SK-N-MC (cell line): ENCODE measurements around the gene PLEKHB1.
"Not testable (repeated sequence)": the region's sequence is repeated elsewhere in the genome, so short reads cannot be mapped to it uniquely, and the experiment has no call there.

Experiments used
- DNase-seq: peaks from one replicate; pipeline ENCODE4 v3.0.0-alpha.2; 2011; ENCODE audit warnings: low read depth, low spot score
- H3K27ac ChIP-seq: fragments of 200-600 bp; sonication (generic); 2 replicates; pipeline ENCODE4 v1.5.1; 2016; ENCODE audit warnings: mixed run types
- H3K36me3 ChIP-seq: fragments of 200-600 bp; sonication (generic); 2 replicates; pipeline ENCODE4 v1.6.1; 2017; ENCODE audit warnings: antibody characterized with exemption, low read length, mixed read lengths; ENCODE audit not compliant: insufficient read depth
- H3K4me3 ChIP-seq: fragments of 200-600 bp; sonication (generic); 2 replicates; pipeline ENCODE4 v1.5.1; 2016
- H3K9ac ChIP-seq: fragments of 200-600 bp; sonication (generic); 2 replicates; pipeline ENCODE4 v1.8.0; 2017; ENCODE audit warnings: mixed run types, mixed read lengths; ENCODE audit not compliant: insufficient read length
- H3K9me3 ChIP-seq: fragments of 200-600 bp; sonication (generic); 2 replicates; pipeline ENCODE4 v1.6.1; 2017; ENCODE audit warnings: low read depth, mild to moderate bottlenecking, antibody characterized with exemption, low read length, moderate library complexity, mixed read lengths
- EZH2 ChIP-seq: fragments of 200-600 bp; sonication (generic); IDR thresholded peaks from one replicate; pipeline ENCODE4 v1.6.1; 2017; ENCODE audit warnings: antibody characterized with exemption
- FOXP2 ChIP-seq: optimal IDR thresholded peaks from 2 replicates; pipeline ENCODE3; 2011; ENCODE audit warnings: mild to moderate bottlenecking, moderate library complexity; ENCODE audit not compliant: insufficient read depth; ENCODE audit errors: extremely low read length, control extremely low read depth
- POLR2AphosphoS5 ChIP-seq: IDR thresholded peaks from 2 replicates; pipeline ENCODE4 v1.6.1; 2012; ENCODE audit warnings: mild to moderate bottlenecking, low read depth, low read length, borderline replicate concordance

The PLEKHB1 gene

GRCh38 chr11:73660497-73661034 is 14.2 kb downstream of the PLEKHB1 start:
- no peak overlapping the region for H3K9ac ChIP-seq
- no peak overlapping the region for H3K27ac ChIP-seq
- no peaks in the 10 kb centered on the region for H3K9me3 ChIP-seq
- TF ChIP-seq FOXP2 (no peak), EZH2 (no peak), POLR2AphosphoS5 (no peak)
- peak overlapping the region; percentile 67 for H3K4me3 ChIP-seq
- no peaks in the 10 kb centered on the region for H3K36me3 ChIP-seq
- no peak for DNase-seq

GRCh38 chr11:73661035-73661628 is 14.8 kb downstream of the PLEKHB1 start:
- Histone ChIP-seq H3K27ac (no peak overlapping the region), H3K9ac (no peak overlapping the region), H3K9me3 (no peaks in the 10 kb centered on the region), H3K4me3 (peak overlapping the region; percentile 67), H3K36me3 (no peaks in the 10 kb centered on the region)
- DNase-seq, result no peak
- TF ChIP-seq POLR2AphosphoS5 (no peak), FOXP2 (peak; percentile 64)

DNA sequence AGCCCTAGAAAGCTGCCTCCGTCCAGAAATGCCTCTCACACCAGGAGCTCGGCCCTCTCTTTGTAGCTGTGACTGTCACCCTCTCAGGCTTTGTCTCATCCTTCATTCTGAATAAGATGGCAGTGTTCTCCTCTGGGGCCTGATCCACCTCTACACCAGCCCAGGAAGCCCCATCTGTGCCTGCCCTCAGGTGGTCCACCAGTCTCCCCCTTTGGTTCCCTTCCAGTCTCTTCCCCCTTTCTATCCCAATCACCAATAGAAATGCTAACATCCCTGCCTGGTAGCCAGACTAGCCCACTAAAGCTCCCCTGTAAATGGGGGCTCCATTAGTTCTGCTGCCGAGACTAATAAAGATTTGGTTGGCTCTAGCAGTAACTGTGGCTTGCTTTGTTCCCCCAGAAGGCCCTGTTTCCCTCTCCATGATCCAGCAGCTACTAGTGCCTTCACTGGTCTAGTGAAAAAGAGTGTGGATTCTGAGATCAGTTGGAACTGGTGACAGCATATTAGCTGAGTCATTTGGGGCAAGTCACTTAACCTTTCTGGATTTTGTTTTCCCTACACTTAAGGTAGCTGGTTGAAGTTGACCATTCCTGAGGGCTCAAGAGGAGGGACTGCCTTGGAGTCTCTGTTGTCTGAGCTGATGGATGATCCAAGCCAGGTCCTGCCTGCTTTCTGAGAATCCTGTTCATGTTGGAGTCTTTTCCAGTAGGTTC is 16.2 kb downstream of the PLEKHB1 start:
- Histone ChIP-seq H3K27ac (no peak overlapping the region), H3K4me3 (no peak overlapping the region), H3K9me3 (no peaks in the 10 kb centered on the region), H3K9ac (no peak overlapping the region), H3K36me3 (no peaks in the 10 kb centered on the region)
- no peak for DNase-seq
- TF ChIP-seq POLR2AphosphoS5, result no peak
- no peak for TF ChIP-seq EZH2
- no peak for TF ChIP-seq FOXP2

DNA sequence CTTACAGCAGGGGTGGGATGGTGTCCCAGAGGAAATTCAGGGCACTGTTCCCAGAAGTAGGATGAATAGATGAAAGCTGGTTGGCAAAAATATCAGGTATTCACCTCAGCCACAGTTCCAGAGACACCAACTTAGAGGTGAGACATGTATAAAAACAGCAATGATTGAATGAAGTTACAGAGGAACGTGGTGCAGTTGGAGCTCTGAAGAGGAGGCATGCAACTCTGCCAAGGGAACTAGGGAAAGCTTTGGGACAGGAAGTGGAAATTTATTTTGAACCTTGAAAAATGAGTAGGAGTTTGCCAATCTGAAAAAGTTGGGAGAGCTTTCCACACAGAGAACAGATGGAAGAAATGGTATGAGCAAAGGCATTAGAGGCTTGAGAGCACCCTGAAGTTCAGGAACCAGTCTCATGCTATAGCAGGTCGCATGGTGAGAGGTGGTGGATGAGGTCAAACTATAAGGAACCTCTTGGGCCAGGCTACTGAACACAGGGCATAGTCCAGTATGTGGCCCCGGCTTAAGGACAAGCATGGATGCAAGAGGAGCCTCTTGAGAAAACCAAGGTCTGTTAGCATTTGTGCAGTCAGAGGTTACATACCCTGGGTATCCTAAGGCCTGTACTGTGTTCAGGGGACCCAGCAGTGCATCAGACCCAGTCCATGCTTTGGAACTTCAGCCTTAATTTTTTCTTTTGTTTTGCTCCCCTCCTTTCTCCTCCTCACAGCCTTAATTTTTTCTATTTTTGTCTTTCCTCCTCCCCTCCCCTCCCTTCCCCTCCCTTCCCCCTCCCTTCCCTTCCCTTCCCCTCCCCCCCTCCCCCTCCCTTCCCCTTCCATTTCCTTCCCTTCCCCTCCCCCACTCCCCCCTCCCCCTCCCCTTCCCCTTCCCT is 17.5 kb downstream of the PLEKHB1 start:
- Histone ChIP-seq H3K9me3 (no peaks in the 10 kb centered on the region), H3K27ac (no peak overlapping the region), H3K4me3 (no peak overlapping the region), H3K36me3 (no peaks in the 10 kb centered on the region), H3K9ac (no peak overlapping the region)
- TF ChIP-seq POLR2AphosphoS5 (no peak), EZH2 (no peak), FOXP2 (no peak)
- DNase-seq, result no peak

GRCh38 chr11:73664877-73665276 is 18.5 kb downstream of the PLEKHB1 start:
- H3K9ac ChIP-seq, result no peak overlapping the region
- no peak overlapping the region for H3K27ac ChIP-seq
- no peak overlapping the region for H3K4me3 ChIP-seq
- DNase-seq, result no peak
- H3K9me3 ChIP-seq, result no peaks in the 10 kb centered on the region
- H3K36me3 ChIP-seq, result no peaks in the 10 kb centered on the region
- TF ChIP-seq POLR2AphosphoS5 (no peak), EZH2 (no peak), FOXP2 (no peak)

- no peak overlapping the region for H3K27ac ChIP-seq
- TF ChIP-seq FOXP2, result no peak
- no peak for TF ChIP-seq EZH2
- no peak for TF ChIP-seq POLR2AphosphoS5
- H3K9me3 ChIP-seq, result no peaks in the 10 kb centered on the region
- H3K36me3 ChIP-seq, result no peaks in the 10 kb centered on the region
- no peak overlapping the region for H3K9ac ChIP-seq
- no peak overlapping the region for H3K4me3 ChIP-seq
- DNase-seq, result no peak
Measured at GRCh38 chr11:73667891-73668290, 21.5 kb downstream of the PLEKHB1 start.

GRCh38 chr11:73670808-73671207 is 24.4 kb downstream of the PLEKHB1 start:
- no peak overlapping the region for H3K27ac ChIP-seq
- no peak overlapping the region for H3K9ac ChIP-seq
- no peaks in the 10 kb centered on the region for H3K9me3 ChIP-seq
- DNase-seq, result no peak
- no peak overlapping the region for H3K4me3 ChIP-seq
- TF ChIP-seq POLR2AphosphoS5, result no peak
- TF ChIP-seq EZH2, result no peak
- TF ChIP-seq FOXP2, result no peak
- no peaks in the 10 kb centered on the region; the same call in 1 of the 2 replicates for H3K36me3 ChIP-seq

GRCh38 chr11:73671701-73672100 is 25.3 kb downstream of the PLEKHB1 start:
- Histone ChIP-seq H3K9me3 (no peaks in the 10 kb centered on the region), H3K36me3 (no peaks in the 10 kb centered on the region; the same call in 1 of the 2 replicates), H3K9ac (no peak overlapping the region), H3K27ac (peak overlapping the region; percentile 32; the same call in 1 of the 2 replicates), H3K4me3 (no peak overlapping the region)
- TF ChIP-seq POLR2AphosphoS5 (no peak), FOXP2 (no peak), EZH2 (no peak)
- no peak for DNase-seq

- H3K36me3 ChIP-seq, H3K9me3 ChIP-seq, DNase-seq: not testable (repeated sequence)
- Histone ChIP-seq H3K9ac (peak overlapping the region; percentile 18), H3K4me3 (peak overlapping the region; percentile 41), H3K27ac (peak overlapping the region; percentile 93)
Measured at GRCh38 chr11:73676552-73676951, 30.2 kb downstream of the PLEKHB1 start.
